Measurements from ENCODE around the gene SARS1. TPM values are rescaled to one million over a fixed set of nuclear protein-coding genes. Genes with fewer than 3 reads are reported as not detected.

Gene SARS1
- total and polyA plus RNA-seq, 2 of the 13 experiments (the other 11 are each of a cell fraction or from before 2014, with no cell fraction given), result 103 to 134 TPM

GRCh38 chr1:109239409-109240068 lies 25.8 kb downstream of the SARS1 start (continued):
- TF ChIP-seq ZBTB21 (CRISPR knock-in tag; IDR thresholded peaks at IDR 0.05), result no peak
- no peak for TF ChIP-seq HNF4A (CRISPR knock-in tag; IDR thresholded peaks at IDR 0.05)
- TF ChIP-seq ZNF33B (CRISPR knock-in tag; IDR thresholded peaks at IDR 0.05), result no peak
- TF ChIP-seq TRIM24 (CRISPR knock-in tag; IDR thresholded peaks at IDR 0.05), result no peak
- TF ChIP-seq, protein P1, sequence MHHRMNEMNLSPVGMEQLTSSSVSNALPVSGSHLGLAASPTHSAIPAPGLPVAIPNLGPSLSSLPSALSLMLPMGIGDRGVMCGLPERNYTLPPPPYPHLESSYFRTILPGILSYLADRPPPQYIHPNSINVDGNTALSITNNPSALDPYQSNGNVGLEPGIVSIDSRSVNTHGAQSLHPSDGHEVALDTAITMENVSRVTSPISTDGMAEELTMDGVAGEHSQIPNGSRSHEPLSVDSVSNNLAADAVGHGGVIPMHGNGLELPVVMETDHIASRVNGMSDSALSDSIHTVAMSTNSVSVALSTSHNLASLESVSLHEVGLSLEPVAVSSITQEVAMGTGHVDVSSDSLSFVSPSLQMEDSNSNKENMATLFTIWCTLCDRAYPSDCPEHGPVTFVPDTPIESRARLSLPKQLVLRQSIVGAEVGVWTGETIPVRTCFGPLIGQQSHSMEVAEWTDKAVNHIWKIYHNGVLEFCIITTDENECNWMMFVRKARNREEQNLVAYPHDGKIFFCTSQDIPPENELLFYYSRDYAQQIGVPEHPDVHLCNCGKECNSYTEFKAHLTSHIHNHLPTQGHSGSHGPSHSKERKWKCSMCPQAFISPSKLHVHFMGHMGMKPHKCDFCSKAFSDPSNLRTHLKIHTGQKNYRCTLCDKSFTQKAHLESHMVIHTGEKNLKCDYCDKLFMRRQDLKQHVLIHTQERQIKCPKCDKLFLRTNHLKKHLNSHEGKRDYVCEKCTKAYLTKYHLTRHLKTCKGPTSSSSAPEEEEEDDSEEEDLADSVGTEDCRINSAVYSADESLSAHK (CRISPR knock-in tag; IDR thresholded peaks at IDR 0.05; ENCODE audit: borderline replicate concordance), result no peak
- no peak for TF ChIP-seq KIAA2018 (CRISPR knock-in tag; IDR thresholded peaks at IDR 0.05; ENCODE audit: borderline replicate concordance)
- TF ChIP-seq ZNF317 (CRISPR knock-in tag; IDR thresholded peaks at IDR 0.05), result no peak
- 0 out of 2 replicates have a peak, but pooled peaks have one; percentile 20 for TF ChIP-seq MAX (IDR thresholded peaks at IDR 0.05)
- TF ChIP-seq BRF2 (CRISPR knock-in tag; IDR thresholded peaks at IDR 0.05), result no peak

All from HepG2 (cell line).